ENCODE measurements around the gene DCLK3.

Gene DCLK3

GRCh38 chr3:36763850-36764703 lies at the start of gene DCLK3:
TSS of gene DCLK3 (minus strand) at chr3:36764553. CDS start at chr3:36764263, 290 bp downstream.
- H3K27ac Mint-ChIP-seq, result no peak within 1 kb of the TSS
- no peak for DNase-seq
- peaks cover 81% of the 10 kb centered on the region for H3K27me3 Mint-ChIP-seq
- H3K9me3 Mint-ChIP-seq, result no peaks in the 10 kb centered on the region
- peaks cover 6% of the 10 kb centered on the region for H3K4me1 Mint-ChIP-seq (ENCODE audit: low read depth)
- no peaks in the 10 kb centered on the region for H3K36me3 Mint-ChIP-seq (ENCODE audit: low read depth)
- H3K4me3 Mint-ChIP-seq, result peak within 1 kb of the TSS; percentile 53

DNA sequence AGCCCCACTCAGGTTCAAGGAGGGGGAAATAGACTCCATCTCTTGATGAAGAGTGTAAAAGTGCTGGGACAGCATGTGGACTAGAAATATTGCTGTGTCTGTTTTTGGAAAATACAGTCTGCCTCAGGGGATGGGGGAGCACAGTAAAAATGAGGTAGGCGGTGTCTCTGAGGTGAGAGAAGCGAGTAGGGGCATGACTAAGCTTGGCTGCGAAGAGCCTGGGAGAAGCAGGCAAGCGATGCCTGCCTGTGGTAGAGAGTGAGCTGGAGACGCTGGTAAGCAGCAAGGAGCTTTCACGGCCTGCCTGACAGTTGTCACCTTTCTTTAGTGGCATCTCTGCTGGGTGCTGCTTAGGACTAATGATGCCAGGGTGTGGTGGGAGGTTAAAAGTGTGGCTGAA lies 49.0 kb upstream of the DCLK3 start:
- DNase-seq, result no peak
- Mint-ChIP-seq H3K27ac (no peak overlapping the region), H3K36me3 (ENCODE audit: low read depth) (no peaks in the 10 kb centered on the region), H3K9me3 (no peaks in the 10 kb centered on the region), H3K4me1 (ENCODE audit: low read depth) (no peaks in the 10 kb centered on the region), H3K4me3 (no peak overlapping the region), H3K27me3 (no peaks in the 10 kb centered on the region)

DNA sequence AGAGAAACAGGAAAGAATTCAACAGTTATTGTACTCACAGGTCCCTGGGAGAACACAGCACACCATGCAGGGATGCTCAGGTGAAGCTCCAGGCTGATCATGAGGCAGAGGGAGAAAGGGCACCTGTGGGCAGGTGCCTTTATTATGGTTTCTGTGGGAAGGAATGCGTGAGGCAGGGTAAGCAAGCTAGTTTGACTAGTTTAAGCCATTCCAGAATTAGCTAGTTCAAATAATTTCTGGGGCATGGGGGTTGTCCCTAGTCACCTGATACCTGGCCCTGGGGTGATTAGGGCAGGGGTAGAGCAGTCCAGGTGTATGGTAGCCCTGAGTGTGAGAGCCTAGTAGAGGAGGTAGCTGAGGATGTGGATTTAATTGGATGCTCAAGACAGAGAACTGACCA lies 47.9 kb upstream of the DCLK3 start:
- H3K9me3 Mint-ChIP-seq, result no peaks in the 10 kb centered on the region
- DNase-seq, result no peak
- no peak overlapping the region for H3K4me3 Mint-ChIP-seq
- H3K27me3 Mint-ChIP-seq, result no peaks in the 10 kb centered on the region
- no peaks in the 10 kb centered on the region for H3K36me3 Mint-ChIP-seq (ENCODE audit: low read depth)
- H3K27ac Mint-ChIP-seq, result no peak overlapping the region
- no peaks in the 10 kb centered on the region for H3K4me1 Mint-ChIP-seq (ENCODE audit: low read depth)

DNA sequence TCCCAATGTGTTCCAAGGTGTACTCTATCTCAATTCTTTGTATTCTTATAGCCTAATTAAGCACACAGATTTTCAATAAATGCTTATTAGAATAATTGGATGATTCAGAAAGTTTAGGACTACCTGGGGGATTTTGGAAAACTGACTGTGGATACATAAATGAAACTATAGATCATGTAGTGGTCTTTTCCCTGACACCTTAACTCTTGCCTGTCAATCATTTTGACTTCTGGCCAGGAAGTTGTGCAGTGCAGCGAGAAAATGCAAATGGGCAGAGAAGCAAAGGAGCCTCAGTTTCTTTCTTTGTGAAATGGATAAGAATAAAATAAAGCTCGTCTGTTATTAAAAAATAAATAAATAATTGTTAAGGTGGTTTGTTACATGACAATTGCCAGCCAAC lies 47.4 kb upstream of the DCLK3 start:
- Mint-ChIP-seq H3K27me3 (no peaks in the 10 kb centered on the region), H3K4me1 (ENCODE audit: low read depth) (no peaks in the 10 kb centered on the region)

DNA sequence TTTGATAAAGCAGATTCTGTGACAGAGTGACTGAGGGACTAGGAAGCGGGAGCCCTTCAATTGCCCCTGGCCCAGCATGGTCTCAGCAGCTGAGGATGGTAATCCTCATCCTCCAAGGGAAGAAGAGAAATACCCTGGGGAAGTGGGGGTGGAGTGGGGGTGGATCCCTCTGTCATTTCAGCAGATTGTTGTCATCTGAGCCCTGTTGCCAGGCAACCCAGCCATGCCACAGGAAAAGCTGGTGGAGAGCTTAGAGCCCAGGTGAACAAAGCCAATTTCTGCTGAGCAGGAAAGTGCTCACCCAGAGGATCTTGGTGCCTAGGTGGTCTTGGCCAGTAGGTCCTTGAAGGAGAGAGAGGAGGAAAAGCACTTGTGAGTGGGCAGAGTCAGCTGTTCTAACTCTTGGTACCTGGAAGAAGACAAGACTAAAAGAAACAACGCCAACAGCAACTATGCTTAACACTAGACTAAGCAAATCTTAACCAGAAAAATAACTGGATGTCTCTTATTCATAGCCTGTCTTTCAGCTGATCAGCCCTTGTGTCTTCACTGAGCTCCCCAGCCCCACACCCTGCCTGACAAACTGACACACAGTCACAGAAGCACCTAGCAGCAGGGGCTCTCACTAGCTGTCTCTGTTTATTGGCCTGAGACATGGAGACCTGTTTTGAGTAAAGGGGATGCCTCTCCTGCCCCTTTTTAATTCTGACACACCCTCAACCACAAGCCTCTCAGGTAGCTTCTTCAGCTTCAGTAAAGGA lies 40.1 kb upstream of the DCLK3 start:
- peaks cover 32% of the 10 kb centered on the region for H3K27me3 Mint-ChIP-seq
- H3K27ac Mint-ChIP-seq, result no peak overlapping the region

More for the DNA sequence above, 47.4 kb upstream of the DCLK3 start:
- H3K36me3 Mint-ChIP-seq (ENCODE audit: low read depth), result no peaks in the 10 kb centered on the region
- H3K9me3 Mint-ChIP-seq, result no peaks in the 10 kb centered on the region
- H3K4me3 Mint-ChIP-seq, result no peak overlapping the region
- no peak overlapping the region for H3K27ac Mint-ChIP-seq
- DNase-seq, result no peak

GRCh38 chr3:36803091-36803791 lies 38.9 kb upstream of the DCLK3 start:
- no peak overlapping the region for H3K27ac Mint-ChIP-seq
- no peak for DNase-seq
- H3K9me3 Mint-ChIP-seq, result peaks cover 12% of the 10 kb centered on the region
- H3K27me3 Mint-ChIP-seq, result peaks cover 32% of the 10 kb centered on the region
- no peaks in the 10 kb centered on the region for H3K4me1 Mint-ChIP-seq (ENCODE audit: low read depth)
- H3K4me3 Mint-ChIP-seq, result no peak overlapping the region
- H3K36me3 Mint-ChIP-seq (ENCODE audit: low read depth), result no peaks in the 10 kb centered on the region

More for the DNA sequence above, 40.1 kb upstream of the DCLK3 start:
- Mint-ChIP-seq H3K9me3 (peaks cover 12% of the 10 kb centered on the region), H3K4me1 (ENCODE audit: low read depth) (no peaks in the 10 kb centered on the region), H3K4me3 (no peak overlapping the region), H3K36me3 (ENCODE audit: low read depth) (no peaks in the 10 kb centered on the region)
- DNase-seq, result no peak

- no peak for DNase-seq
- H3K36me3 Mint-ChIP-seq (ENCODE audit: low read depth), result no peaks in the 10 kb centered on the region
- peaks cover 4% of the 10 kb centered on the region for H3K9me3 Mint-ChIP-seq
- no peak overlapping the region for H3K27ac Mint-ChIP-seq
- no peaks in the 10 kb centered on the region for H3K4me1 Mint-ChIP-seq (ENCODE audit: low read depth)
- no peak overlapping the region for H3K4me3 Mint-ChIP-seq
- H3K27me3 Mint-ChIP-seq, result peaks cover 24% of the 10 kb centered on the region
Observed at GRCh38 chr3:36800533-36801116, 36.3 kb upstream of the DCLK3 start.

DNA sequence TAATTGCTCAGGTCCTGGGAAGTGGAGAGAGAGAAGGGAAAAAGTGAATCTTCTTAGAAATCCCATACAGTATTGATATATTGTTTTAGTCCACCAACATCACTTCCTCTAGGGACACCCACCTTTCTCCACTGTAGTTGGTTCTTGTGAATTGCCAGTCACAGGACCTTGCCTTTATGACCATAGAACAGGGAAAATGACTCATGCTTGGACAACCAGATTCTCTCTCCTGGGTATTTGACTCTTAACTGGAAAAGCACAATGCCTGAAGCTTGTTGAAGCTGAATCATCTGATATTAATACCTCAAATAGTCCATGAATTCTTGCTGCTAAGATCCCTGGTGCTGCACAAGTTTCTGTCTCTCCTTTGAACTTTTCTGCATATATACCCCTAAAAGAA lies 32.5 kb upstream of the DCLK3 start:
- no peak for DNase-seq
- no peak overlapping the region for H3K27ac Mint-ChIP-seq
- peaks cover 11% of the 10 kb centered on the region for H3K27me3 Mint-ChIP-seq
- no peak overlapping the region for H3K4me3 Mint-ChIP-seq
- H3K9me3 Mint-ChIP-seq, result no peaks in the 10 kb centered on the region
- H3K4me1 Mint-ChIP-seq (ENCODE audit: low read depth), result no peaks in the 10 kb centered on the region
- no peaks in the 10 kb centered on the region for H3K36me3 Mint-ChIP-seq (ENCODE audit: low read depth)

DNA sequence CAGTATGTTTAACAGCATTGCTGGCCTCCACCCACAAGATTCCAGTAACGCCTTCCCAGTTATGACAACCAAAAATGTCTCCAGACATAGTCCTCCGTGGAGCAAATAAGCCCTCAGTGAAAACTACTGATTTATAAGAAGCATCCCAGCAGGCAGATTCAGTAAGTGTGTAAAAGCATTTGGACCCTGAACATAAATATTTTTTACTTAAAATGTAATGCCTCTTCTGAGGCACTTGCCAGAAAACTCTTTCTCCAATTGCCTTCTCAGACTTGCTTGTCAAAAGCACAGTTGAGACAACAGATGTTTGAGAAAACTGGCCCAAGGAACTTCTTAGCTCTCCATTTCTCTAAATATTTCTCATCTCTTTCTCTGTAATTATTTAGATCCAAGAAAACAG lies 31.8 kb upstream of the DCLK3 start:
- Mint-ChIP-seq H3K27me3 (peaks cover 4% of the 10 kb centered on the region), H3K36me3 (ENCODE audit: low read depth) (no peaks in the 10 kb centered on the region), H3K9me3 (no peaks in the 10 kb centered on the region), H3K4me1 (ENCODE audit: low read depth) (no peaks in the 10 kb centered on the region), H3K4me3 (no peak overlapping the region), H3K27ac (no peak overlapping the region)
- DNase-seq, result no peak

- no peaks in the 10 kb centered on the region for H3K9me3 Mint-ChIP-seq
- no peak for DNase-seq
- no peaks in the 10 kb centered on the region for H3K36me3 Mint-ChIP-seq (ENCODE audit: low read depth)
- H3K27me3 Mint-ChIP-seq, result peaks cover 2% of the 10 kb centered on the region
- no peak overlapping the region for H3K27ac Mint-ChIP-seq
- H3K4me1 Mint-ChIP-seq (ENCODE audit: low read depth), result no peaks in the 10 kb centered on the region
- no peak overlapping the region for H3K4me3 Mint-ChIP-seq
Observed at GRCh38 chr3:36795622-36796021, 31.3 kb upstream of the DCLK3 start.

- Mint-ChIP-seq H3K36me3 (ENCODE audit: low read depth) (no peaks in the 10 kb centered on the region), H3K27ac (no peak overlapping the region), H3K27me3 (no peaks in the 10 kb centered on the region), H3K4me1 (ENCODE audit: low read depth) (no peaks in the 10 kb centered on the region), H3K4me3 (no peak overlapping the region), H3K9me3 (no peaks in the 10 kb centered on the region)
- no peak for DNase-seq
Observed at GRCh38 chr3:36792342-36792741, 28.0 kb upstream of the DCLK3 start.

GRCh38 chr3:36790765-36791164 lies 26.4 kb upstream of the DCLK3 start:
- Mint-ChIP-seq H3K4me1 (ENCODE audit: low read depth) (no peaks in the 10 kb centered on the region), H3K36me3 (ENCODE audit: low read depth) (no peaks in the 10 kb centered on the region), H3K9me3 (no peaks in the 10 kb centered on the region), H3K27ac (no peak overlapping the region), H3K27me3 (no peaks in the 10 kb centered on the region), H3K4me3 (no peak overlapping the region)
- no peak for DNase-seq

DNA sequence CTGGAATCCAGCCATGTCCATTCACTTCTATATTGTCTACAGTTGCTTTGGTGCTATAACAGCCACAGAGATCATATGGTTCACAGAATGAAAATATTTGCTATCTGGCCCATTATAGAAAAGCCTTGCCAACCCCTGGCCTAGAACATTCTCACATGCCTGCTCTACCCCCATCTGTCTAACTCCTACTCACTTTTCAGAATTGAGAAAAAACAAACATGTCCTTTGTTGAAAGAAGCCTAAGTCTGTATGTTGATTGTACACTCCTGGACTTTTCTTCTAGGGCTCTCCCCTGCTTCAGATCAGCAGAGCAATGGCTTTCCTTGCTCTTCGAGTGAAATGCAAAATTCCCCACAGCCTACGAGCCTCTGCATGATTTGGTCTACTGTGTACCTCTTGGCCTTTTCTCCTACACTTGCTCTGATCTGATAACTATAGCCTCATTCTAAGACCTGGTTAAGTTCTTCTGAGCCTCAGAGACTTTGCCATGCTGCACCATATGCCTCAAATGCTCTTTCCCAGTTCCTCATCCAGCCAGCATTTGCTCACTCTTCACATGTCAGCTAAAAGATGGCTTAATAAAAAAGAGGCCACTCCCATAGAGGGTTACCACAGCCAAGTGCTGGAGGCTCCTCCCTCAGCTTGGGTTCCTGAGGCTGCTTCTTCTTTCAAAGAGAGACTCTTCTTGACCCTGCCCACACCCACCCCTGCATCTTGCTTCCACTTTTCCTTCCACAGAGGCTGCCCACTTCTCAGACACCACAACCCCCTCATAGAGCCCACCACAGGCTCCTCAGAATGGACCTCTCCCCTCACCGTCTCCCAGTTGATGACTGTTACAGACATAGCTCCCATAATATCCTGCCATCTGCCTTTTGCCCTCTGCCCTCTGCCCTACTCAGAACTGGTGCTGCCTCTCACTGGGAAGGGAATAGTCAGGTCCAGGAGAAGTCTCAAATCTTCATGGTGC lies 22.9 kb upstream of the DCLK3 start:
- Mint-ChIP-seq H3K4me1 (ENCODE audit: low read depth) (no peaks in the 10 kb centered on the region), H3K27me3 (no peaks in the 10 kb centered on the region), H3K27ac (no peak overlapping the region), H3K36me3 (ENCODE audit: low read depth) (no peaks in the 10 kb centered on the region), H3K4me3 (no peak overlapping the region), H3K9me3 (no peaks in the 10 kb centered on the region)
- DNase-seq, result no peak
